PFSK-1 (cell line): ENCODE data around the gene SLC26A8.

Source experiments
- FOXP2 ChIP-seq: optimal IDR thresholded peaks from 2 replicates; pipeline ENCODE3; 2011; ENCODE audit warnings: borderline replicate concordance, control low read depth, inconsistent platforms; ENCODE audit not compliant: insufficient read depth; ENCODE audit errors: extremely low read length, extremely low read depth
- POLR2AphosphoS5 ChIP-seq: IDR thresholded peaks from 2 replicates; pipeline ENCODE4 v1.6.1; 2012; ENCODE audit warnings: low read depth, mild to moderate bottlenecking, control low read depth, low read length, moderate library complexity
- REST ChIP-seq, 2 experiments: IDR thresholded peaks; 2 replicates each; pipeline versions ENCODE4 v1.6.1 to v1.8.0; 2011 to 2012; ENCODE audit warnings: low read depth in 2 of 2, low read length in 2 of 2, control low read depth in 1 of 2, inconsistent platforms in 1 of 2, mild to moderate bottlenecking in 1 of 2, moderate library complexity in 1 of 2; ENCODE audit not compliant: insufficient read depth in 1 of 2
- SIN3A ChIP-seq: IDR thresholded peaks from 2 replicates; pipeline ENCODE4 v1.6.1; 2012; ENCODE audit warnings: mild to moderate bottlenecking, low read length, moderate library complexity, borderline replicate concordance; ENCODE audit not compliant: insufficient read depth
- TAF1 ChIP-seq: IDR thresholded peaks from 2 replicates; pipeline ENCODE4 v1.6.1; 2012; ENCODE audit warnings: low read length, control low read depth, borderline replicate concordance; ENCODE audit not compliant: insufficient read depth

The SLC26A8 gene

GRCh38 chr6:35920793-35921732 lies 103.4 kb downstream of the SLC26A8 start, which contains the start of gene SRPK1:
Gene SRPK1 (minus strand): TSS chr6:35921098. CDS start chr6:35921056, 42 bp downstream.
- TF ChIP-seq POLR2AphosphoS5 (peak; percentile 91), SIN3A (no peak), REST (IDR thresholded peaks at IDR 0.05; ENCODE audit: insufficient read depth in 1 of 2, low read depth in 2 of 2, low read length in 2 of 2) (peak; percentile 40 to 42; a peak in 1 of 4 replicates), FOXP2 (peak; percentile 79), TAF1 (peak; percentile 97)

GRCh38 chr6:35919827-35920751 lies 104.4 kb downstream of the SLC26A8 start:
- TF ChIP-seq POLR2AphosphoS5 = no peak
- no peak; the same call in 1 of the 2 replicates for TF ChIP-seq TAF1
- no peak for TF ChIP-seq FOXP2
- TF ChIP-seq REST (IDR thresholded peaks at IDR 0.05; ENCODE audit: insufficient read depth in 1 of 2, low read depth in 2 of 2, low read length in 2 of 2) = 0 out of 4 replicates have a peak, but pooled peaks of 1 of the 2 experiments have one; percentile 25
- TF ChIP-seq SIN3A = peak; percentile 45; the same call in 1 of the 2 replicates

GRCh38 chr6:35919085-35919826 lies 105.2 kb downstream of the SLC26A8 start:
- TF ChIP-seq REST (IDR thresholded peaks at IDR 0.05; ENCODE audit: insufficient read depth in 1 of 2, low read depth in 2 of 2, low read length in 2 of 2) = no peak
- peak; percentile 5; the same call in 1 of the 2 replicates for TF ChIP-seq TAF1
- TF ChIP-seq POLR2AphosphoS5 = no peak
- TF ChIP-seq SIN3A = peak; percentile 26; the same call in 1 of the 2 replicates
- TF ChIP-seq FOXP2 = no peak

- no peak for TF ChIP-seq TAF1
- TF ChIP-seq SIN3A = no peak
- TF ChIP-seq REST (IDR thresholded peaks at IDR 0.05; ENCODE audit: insufficient read depth in 1 of 2, low read depth in 2 of 2, low read length in 2 of 2) = no peak
- TF ChIP-seq FOXP2 = no peak
- TF ChIP-seq POLR2AphosphoS5 = no peak
Measured at GRCh38 chr6:35916056-35916455, 108.4 kb downstream of the SLC26A8 start.
